Measurements from ENCODE around the gene CDC42EP4. TPM values are rescaled to one million over a fixed set of nuclear protein-coding genes. Genes with fewer than 3 reads are reported as not detected.

Gene CDC42EP4, protein sequence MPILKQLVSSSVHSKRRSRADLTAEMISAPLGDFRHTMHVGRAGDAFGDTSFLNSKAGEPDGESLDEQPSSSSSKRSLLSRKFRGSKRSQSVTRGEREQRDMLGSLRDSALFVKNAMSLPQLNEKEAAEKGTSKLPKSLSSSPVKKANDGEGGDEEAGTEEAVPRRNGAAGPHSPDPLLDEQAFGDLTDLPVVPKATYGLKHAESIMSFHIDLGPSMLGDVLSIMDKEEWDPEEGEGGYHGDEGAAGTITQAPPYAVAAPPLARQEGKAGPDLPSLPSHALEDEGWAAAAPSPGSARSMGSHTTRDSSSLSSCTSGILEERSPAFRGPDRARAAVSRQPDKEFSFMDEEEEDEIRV
- 73.7 TPM for total RNA-seq

GRCh38 chr17:73311781-73312641, at the start of gene CDC42EP4:
CDC42EP4 (minus strand) TSS chr17:73312001; CDS start chr17:73286500, 25,501 bp downstream.
- peak; percentile 86 to 100 for TF ChIP-seq POLR2AphosphoS5 (IDR thresholded peaks at IDR 0.05; ENCODE audit: insufficient read depth in 1 of 2, low read depth in 1 of 2)
- peak in 1 of 2 donors; percentile 98 for TF ChIP-seq POLR2A (IDR thresholded peaks at IDR 0.05)
- TF ChIP-seq, protein P1, sequence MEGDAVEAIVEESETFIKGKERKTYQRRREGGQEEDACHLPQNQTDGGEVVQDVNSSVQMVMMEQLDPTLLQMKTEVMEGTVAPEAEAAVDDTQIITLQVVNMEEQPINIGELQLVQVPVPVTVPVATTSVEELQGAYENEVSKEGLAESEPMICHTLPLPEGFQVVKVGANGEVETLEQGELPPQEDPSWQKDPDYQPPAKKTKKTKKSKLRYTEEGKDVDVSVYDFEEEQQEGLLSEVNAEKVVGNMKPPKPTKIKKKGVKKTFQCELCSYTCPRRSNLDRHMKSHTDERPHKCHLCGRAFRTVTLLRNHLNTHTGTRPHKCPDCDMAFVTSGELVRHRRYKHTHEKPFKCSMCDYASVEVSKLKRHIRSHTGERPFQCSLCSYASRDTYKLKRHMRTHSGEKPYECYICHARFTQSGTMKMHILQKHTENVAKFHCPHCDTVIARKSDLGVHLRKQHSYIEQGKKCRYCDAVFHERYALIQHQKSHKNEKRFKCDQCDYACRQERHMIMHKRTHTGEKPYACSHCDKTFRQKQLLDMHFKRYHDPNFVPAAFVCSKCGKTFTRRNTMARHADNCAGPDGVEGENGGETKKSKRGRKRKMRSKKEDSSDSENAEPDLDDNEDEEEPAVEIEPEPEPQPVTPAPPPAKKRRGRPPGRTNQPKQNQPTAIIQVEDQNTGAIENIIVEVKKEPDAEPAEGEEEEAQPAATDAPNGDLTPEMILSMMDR (IDR thresholded peaks at IDR 0.05): no peak
- no peaks in the 10 kb centered on the region for H3K9me3 ChIP-seq
- H3K4me3 ChIP-seq: peak within 1 kb of the TSS; percentile 98 to 99
- peak within 1 kb of the TSS; percentile 100 for H3K27ac ChIP-seq
- intact Hi-C loops (cut with DNase I): loop anchor here (2.0 kb wide), 1 partner anchor 27 kb away; no protein-coding TSS in a partner anchor
- no peaks in the 10 kb centered on the region for H3K27me3 ChIP-seq
- H3K4me1 ChIP-seq: peaks cover 44% of the 10 kb centered on the region
- DNase-seq (ENCODE audit: extremely low spot score in 2 of 2): peak in 1 of 2 donors; percentile 97
- H3K36me3 ChIP-seq: no peaks in the 10 kb centered on the region

- no peaks in the 10 kb centered on the region for H3K36me3 ChIP-seq
- TF ChIP-seq POLR2A (IDR thresholded peaks at IDR 0.05) (no peak), POLR2AphosphoS5 (IDR thresholded peaks at IDR 0.05; ENCODE audit: insufficient read depth in 1 of 2, low read depth in 1 of 2) (no peak)
- TF ChIP-seq, protein P1 (IDR thresholded peaks at IDR 0.05): no peak
- no peak for DNase-seq (ENCODE audit: extremely low spot score in 2 of 2)
- no peak overlapping the region for H3K4me3 ChIP-seq
- intact Hi-C loops (cut with DNase I): loop anchor here (10.0 kb wide), 1 partner anchor 636 kb away; no protein-coding TSS in a partner anchor
- no peaks in the 10 kb centered on the region for H3K27me3 ChIP-seq
- H3K9me3 ChIP-seq: no peaks in the 10 kb centered on the region
- H3K4me1 ChIP-seq: peaks cover 16% of the 10 kb centered on the region
- H3K27ac ChIP-seq: no peak overlapping the region
These were observed 49.4 kb upstream of the CDC42EP4 start for GRCh38 chr17:73360961-73361761.

DNA sequence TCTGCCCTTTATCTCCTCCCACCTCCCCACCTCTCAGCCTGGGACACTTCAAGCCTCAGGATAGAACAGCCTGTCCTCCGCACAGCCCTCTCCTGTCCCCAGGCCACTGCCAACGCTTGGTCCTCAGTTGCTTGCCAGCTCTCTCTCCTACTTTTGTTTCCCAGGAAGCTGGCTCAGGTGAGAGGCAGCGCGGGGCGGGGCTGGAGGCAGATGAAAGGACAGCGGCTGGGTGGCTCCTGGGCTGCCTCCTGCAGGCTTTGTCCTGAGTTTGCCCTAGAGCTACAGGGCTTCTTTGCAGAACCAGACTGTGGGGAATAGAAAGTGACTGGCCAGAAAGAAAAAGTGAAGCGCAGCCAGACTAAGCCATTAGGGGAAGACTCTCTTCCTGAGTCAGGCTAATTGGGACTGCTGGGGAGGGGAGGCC, 48.2 kb upstream of the CDC42EP4 start:
- DNase-seq (ENCODE audit: extremely low spot score in 2 of 2): no peak
- H3K27ac ChIP-seq: no peak overlapping the region
- H3K4me1 ChIP-seq: peaks cover 23% of the 10 kb centered on the region
- no peaks in the 10 kb centered on the region for H3K36me3 ChIP-seq
- H3K27me3 ChIP-seq: no peaks in the 10 kb centered on the region
- H3K9me3 ChIP-seq: no peaks in the 10 kb centered on the region
- no peak overlapping the region for H3K4me3 ChIP-seq
- intact Hi-C loops (cut with DNase I): loop anchor here (10.0 kb wide), 1 partner anchor 635 kb away; no protein-coding TSS in a partner anchor
- TF ChIP-seq, protein P1 (IDR thresholded peaks at IDR 0.05): no peak
- no peak for TF ChIP-seq POLR2A (IDR thresholded peaks at IDR 0.05)

DNA sequence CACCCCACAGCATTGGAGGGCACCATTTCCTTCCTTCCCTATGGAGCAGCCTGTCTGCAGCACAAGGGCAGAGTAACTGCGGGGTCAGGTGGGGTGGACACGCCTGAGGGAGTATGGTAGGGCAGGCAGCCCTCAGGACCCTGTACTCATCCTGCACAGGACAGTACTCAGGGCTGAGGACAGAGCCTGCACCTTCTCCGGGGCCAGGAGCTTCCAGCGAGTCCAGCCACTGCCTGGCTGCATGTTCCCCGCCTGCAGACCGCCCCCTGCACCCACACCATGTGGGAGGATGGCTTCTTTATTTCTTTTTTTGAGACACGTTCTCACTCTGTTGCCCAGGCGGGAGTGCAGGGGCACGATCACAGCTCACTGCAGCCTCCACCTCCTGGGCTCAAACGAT, 47.6 kb upstream of the CDC42EP4 start:
- no peak overlapping the region for H3K27ac ChIP-seq
- intact Hi-C loops (cut with DNase I): no loop called here
- H3K4me3 ChIP-seq: no peak overlapping the region
- no peaks in the 10 kb centered on the region for H3K27me3 ChIP-seq
- no peaks in the 10 kb centered on the region for H3K36me3 ChIP-seq
- DNase-seq (ENCODE audit: extremely low spot score in 2 of 2): no peak
- TF ChIP-seq POLR2A (IDR thresholded peaks at IDR 0.05) (no peak), POLR2AphosphoS5 (IDR thresholded peaks at IDR 0.05; ENCODE audit: insufficient read depth in 1 of 2, low read depth in 1 of 2) (no peak)
- TF ChIP-seq, protein P1 (IDR thresholded peaks at IDR 0.05): no peak
- peaks cover 23% of the 10 kb centered on the region for H3K4me1 ChIP-seq
- H3K9me3 ChIP-seq: no peaks in the 10 kb centered on the region

All from vagina (tissue), 2 donors.